ENCODE results near the gene CACNA2D3. TPM values are rescaled to one million over a fixed set of nuclear protein-coding genes. Genes with fewer than 3 reads are reported as not detected.

The CACNA2D3 gene
- total RNA-seq, 1 experiment from 2014 or later = 0.59 TPM

DNA sequence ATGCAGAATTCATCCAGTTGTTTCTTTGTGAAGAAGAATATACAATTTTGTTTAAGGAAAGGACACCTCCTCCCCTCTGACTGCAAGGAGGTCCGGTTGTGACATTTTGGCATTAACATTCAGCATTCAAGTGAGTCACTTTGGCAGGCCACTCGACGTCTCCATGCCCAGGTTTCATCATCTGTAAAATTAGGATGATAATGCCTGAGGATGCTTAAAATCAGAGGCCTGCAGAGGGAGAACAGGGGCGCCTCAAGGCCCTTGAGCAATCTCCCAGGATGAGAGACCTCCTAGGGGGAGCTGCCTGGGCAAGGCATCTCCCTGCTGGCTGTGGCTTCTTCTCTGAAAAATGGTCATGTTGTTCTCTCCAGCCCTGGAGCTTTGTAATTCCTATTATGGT, 236.0 kb downstream of the CACNA2D3 start:
- no peak for DNase-seq
- H3K4me1 ChIP-seq (replicated peaks; ENCODE audit: insufficient read depth) = no peaks in the 10 kb centered on the region
- no peaks in the 10 kb centered on the region for H3F3A ChIP-seq (ENCODE audit: insufficient read depth, low read depth)
- no peak overlapping the region for H3K4me3 ChIP-seq
- no peaks in the 10 kb centered on the region for H4K20me1 ChIP-seq (ENCODE audit: insufficient read depth)
- no peak overlapping the region for H2AFZ ChIP-seq
- peaks cover 14% of the 10 kb centered on the region for H3K27me3 ChIP-seq (ENCODE audit: insufficient read depth, low read depth)
- no peak overlapping the region for H3K4me2 ChIP-seq
- H3K79me2 ChIP-seq (ENCODE audit: low read depth) = no peaks in the 10 kb centered on the region
- CTCF ChIA-PET = no interaction called here
- H3K27ac ChIP-seq = no peak overlapping the region
- H3K9me3 ChIP-seq (ENCODE audit: insufficient read depth, low read depth) = no peaks in the 10 kb centered on the region
- TF ChIP-seq CTCF (conservative IDR thresholded peaks at IDR 0.05) = no peak
- POLR2A ChIA-PET (ENCODE audit: unreplicated experiment) = no interaction called here
- no peaks in the 10 kb centered on the region for H3K9me2 ChIP-seq (ENCODE audit: insufficient read depth)
- no TSS peak for BruUV-seq (replicated peaks)
- intact Hi-C loops (cut with micrococcal nuclease; ENCODE audit: unreplicated experiment) = no loop called here
- no peaks in the 10 kb centered on the region for H3K36me3 ChIP-seq (ENCODE audit: low read depth)

- Histone ChIP-seq H3K27me3 (ENCODE audit: insufficient read depth, low read depth) (peaks cover 14% of the 10 kb centered on the region), H2AFZ (no peak overlapping the region), H3K4me2 (no peak overlapping the region), H3K9me3 (ENCODE audit: insufficient read depth, low read depth) (no peaks in the 10 kb centered on the region), H4K20me1 (ENCODE audit: insufficient read depth) (no peaks in the 10 kb centered on the region), H3K79me2 (ENCODE audit: low read depth) (no peaks in the 10 kb centered on the region), H3K36me3 (ENCODE audit: low read depth) (no peaks in the 10 kb centered on the region), H3K9me2 (ENCODE audit: insufficient read depth) (no peaks in the 10 kb centered on the region), H3F3A (ENCODE audit: insufficient read depth, low read depth) (no peaks in the 10 kb centered on the region), H3K27ac (no peak overlapping the region), H3K4me3 (no peak overlapping the region), H3K4me1 (replicated peaks; ENCODE audit: insufficient read depth) (no peaks in the 10 kb centered on the region)
- no TSS peak for BruUV-seq (replicated peaks)
- CTCF ChIA-PET = no interaction called here
- no peak for DNase-seq
- POLR2A ChIA-PET (ENCODE audit: unreplicated experiment) = no interaction called here
- intact Hi-C loops (cut with micrococcal nuclease; ENCODE audit: unreplicated experiment) = no loop called here
- no peak for TF ChIP-seq EZH2 (IDR thresholded peaks at IDR 0.05; ENCODE audit: low read depth)
- no peak for TF ChIP-seq CTCF (conservative IDR thresholded peaks at IDR 0.05)
These were observed 236.8 kb downstream of the CACNA2D3 start for GRCh38 chr3:54358969-54359694.

- Histone ChIP-seq H3K4me2 (no peak overlapping the region), H2AFZ (no peak overlapping the region), H3K79me2 (ENCODE audit: low read depth) (no peaks in the 10 kb centered on the region), H3F3A (ENCODE audit: insufficient read depth, low read depth) (no peaks in the 10 kb centered on the region), H3K4me1 (replicated peaks; ENCODE audit: insufficient read depth) (no peaks in the 10 kb centered on the region), H3K9me2 (ENCODE audit: insufficient read depth) (no peaks in the 10 kb centered on the region), H3K27me3 (ENCODE audit: insufficient read depth, low read depth) (peaks cover 21% of the 10 kb centered on the region), H3K27ac (no peak overlapping the region), H3K36me3 (ENCODE audit: low read depth) (no peaks in the 10 kb centered on the region), H3K4me3 (no peak overlapping the region), H4K20me1 (ENCODE audit: insufficient read depth) (no peaks in the 10 kb centered on the region), H3K9me3 (ENCODE audit: insufficient read depth, low read depth) (no peaks in the 10 kb centered on the region)
- CTCF ChIA-PET = no interaction called here
- intact Hi-C loops (cut with micrococcal nuclease; ENCODE audit: unreplicated experiment) = no loop called here
- BruUV-seq (replicated peaks) = no TSS peak
- DNase-seq = no peak
- POLR2A ChIA-PET (ENCODE audit: unreplicated experiment) = no interaction called here
- TF ChIP-seq EZH2 (IDR thresholded peaks at IDR 0.05; ENCODE audit: low read depth) = no peak
- no peak for TF ChIP-seq CTCF (conservative IDR thresholded peaks at IDR 0.05)
These were observed 238.0 kb downstream of the CACNA2D3 start for GRCh38 chr3:54360320-54360719.

Measured in PC-9 (cell line).